HG03460 (cell line): ENCODE measurements around the gene IGF2BP3.

Experiments used
- ATAC-seq: cut with Tn5 transposase; IDR thresholded peaks from one replicate; pipeline ENCODE4 v1.9.1; 2021; ENCODE audit not compliant: unreplicated experiment

Gene IGF2BP3

DNA sequence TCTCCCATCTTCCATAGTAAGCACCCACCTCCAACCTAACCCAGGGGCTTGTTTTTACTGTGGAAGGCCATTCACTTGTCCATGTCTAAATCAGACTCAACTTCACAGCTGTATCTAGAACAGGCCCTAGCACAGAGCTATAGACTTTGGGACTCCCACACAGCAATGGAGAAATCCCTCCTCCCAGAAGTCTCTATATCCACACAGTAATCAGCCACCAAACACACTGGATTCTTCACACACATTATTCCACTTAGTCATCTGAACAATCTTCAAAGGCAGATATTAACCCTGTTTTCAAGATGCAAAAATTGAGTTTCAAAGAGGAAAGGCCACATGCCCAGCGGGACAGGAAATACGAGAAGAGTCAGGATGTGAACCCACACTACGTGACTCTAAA, 89.3 kb downstream of the IGF2BP3 start:
- ATAC-seq: no peak

DNA sequence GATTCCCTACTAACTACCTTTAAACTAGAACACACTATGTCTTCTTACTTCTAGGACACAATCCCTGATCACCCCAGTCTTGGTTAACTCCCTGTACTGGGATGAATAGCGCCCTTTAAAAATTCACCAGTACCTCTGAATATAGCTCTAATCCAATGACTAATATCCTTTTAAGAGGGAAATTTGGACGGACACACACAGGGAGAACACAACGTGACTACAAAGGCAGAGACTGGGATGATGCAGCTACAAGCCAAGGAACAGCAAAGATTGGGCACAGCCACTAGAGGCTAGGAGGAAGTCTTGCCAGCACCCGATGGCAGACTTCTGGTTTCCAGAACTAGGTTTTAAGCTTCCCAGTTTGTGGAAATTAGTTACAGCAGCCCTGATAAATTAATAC, 89.7 kb downstream of the IGF2BP3 start:
- no peak for ATAC-seq

DNA sequence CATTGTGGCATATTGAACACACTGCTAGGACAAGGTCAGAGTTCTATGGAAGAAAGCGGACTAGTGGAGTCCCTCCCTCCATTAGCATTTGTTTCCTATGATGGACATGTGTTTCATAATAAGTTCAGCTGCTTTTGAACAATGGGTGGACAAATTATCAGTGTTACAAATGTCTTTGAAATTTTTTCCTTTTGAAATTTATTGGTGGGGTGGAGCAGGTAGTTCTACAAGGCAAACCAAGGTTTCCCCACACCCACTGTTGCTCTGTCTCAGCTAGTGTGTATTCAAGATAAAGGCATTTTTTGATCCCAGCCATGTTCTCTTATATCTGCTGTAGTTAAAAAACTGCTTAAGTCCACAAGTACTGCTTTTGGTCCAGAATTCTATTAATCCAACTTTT, 91.3 kb downstream of the IGF2BP3 start:
- no peak for ATAC-seq

DNA sequence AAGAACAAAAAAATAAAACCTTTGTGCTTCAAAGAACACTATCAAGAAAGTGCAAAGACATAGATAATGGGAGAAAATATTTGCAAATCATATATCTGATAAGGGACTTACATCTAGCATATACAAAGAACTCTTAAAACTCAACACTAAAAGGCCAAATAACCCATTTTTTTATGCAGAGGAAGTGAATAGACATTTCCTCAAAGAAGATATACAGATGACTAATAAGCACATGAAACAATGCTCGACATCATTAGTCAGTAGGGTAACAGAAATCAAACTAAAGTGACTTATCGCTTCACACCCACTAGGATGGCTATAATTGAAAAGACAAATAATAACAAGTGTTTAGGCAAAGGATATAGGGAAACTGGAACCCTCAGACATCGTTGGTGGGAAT, 93.2 kb downstream of the IGF2BP3 start:
- no peak for ATAC-seq

DNA sequence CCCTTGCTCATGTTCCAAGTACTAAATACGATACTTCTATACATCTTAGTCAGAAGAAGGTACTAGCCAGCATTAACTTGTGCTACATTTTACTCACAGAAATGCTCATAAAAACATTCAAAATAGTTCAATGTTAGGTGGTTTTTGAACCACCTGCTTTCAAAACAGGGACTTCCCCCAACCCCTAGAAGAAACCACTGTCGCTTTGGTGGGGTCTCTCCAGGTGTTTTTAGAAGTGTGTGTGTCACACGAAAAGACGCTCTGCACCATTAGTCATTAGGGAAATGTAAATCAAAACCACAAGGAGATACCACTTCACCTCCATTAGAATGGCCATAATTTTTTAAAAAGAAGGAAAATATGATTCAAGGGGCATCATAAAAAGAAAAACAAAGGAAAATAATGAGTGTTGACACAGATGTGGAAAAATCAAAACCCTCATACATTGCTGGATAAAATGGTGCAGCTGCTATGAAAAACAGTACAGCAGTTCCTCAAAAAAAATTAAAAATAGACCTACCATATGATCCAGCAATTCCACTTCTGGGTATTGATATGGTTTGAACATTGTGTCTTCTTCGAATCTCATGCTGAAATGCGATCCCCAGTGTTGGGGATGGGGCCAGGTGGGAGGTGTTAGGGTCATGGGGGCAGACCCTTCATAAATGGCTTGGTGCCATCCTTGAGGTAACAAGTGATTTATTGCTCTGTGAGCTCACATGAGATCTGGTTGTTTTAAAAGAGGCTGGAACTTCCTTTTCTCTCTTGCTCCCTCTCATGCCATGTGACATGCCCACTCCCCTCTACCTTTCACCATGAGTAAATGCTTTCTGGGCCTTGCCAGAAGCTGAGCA, 96.9 kb downstream of the IGF2BP3 start:
- peak; percentile 67 for ATAC-seq

DNA sequence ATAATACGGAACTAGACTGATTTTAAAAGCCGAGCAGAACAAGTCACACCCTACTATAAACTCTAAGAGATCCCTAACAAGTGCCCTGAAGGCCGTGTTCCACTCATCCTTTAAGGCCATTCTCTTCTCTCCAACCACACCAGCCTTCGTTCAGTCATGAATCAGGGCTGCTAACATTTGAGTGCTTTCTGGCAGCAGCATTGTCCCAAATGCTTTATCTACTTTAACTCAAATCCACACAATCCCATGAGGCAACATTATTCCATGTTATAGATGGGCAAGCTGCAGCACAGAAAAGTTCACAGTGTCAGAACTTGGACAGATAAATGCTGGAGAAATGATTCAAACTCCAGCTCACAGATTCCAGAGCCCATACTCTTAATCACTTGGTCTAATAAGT, 97.7 kb downstream of the IGF2BP3 start:
- no peak for ATAC-seq

DNA sequence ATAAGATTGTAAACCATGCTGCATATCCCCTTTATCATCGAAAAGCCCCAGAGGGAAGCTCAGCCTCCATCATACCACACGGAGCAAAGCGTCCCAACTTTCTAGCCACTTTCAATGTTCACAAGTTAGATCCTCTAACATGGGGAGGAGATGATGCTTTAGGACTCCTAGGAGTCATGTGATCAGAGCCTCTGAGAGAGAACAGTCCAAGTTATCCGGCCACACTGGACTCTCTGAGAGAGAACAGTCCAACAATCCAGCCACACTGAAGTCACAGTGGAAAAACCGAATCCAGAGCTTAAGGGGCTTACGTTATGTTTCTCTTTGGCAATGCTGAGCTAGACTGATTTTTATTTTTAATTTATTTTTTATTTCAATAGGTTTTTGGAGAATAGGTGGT, 98.6 kb downstream of the IGF2BP3 start:
- no peak for ATAC-seq

DNA sequence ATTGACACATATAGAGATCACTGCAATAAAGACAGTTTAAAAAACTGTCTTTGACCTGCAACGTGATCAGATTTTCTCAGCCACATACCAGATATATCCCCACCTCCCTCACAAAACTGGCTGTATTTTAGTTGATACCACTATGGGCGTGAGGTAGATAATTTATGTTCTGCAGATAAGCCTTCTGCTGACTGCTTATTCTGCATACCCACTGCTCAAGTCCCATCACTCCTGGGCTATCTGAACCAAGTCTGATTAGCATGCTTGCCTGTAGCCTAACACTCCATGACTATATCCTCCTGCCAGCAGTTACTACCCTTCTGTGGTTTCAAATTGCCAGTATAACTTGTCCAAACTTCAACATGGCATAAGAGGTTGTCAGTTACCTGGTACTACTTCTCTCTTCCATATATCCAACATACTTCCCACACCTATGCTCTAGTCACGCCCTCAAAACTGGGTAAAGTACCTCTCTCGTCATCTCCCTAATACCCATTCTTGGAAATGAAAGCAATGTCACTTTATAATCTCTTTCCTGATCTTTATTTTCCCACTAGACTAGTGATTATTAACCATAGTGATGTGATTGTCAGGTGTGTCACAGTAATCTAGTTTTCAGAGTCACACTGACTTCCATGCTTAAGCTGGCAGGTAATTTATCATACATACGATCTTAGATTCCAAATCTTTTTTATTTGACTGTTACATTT, 100.4 kb downstream of the IGF2BP3 start:
- no peak for ATAC-seq

DNA sequence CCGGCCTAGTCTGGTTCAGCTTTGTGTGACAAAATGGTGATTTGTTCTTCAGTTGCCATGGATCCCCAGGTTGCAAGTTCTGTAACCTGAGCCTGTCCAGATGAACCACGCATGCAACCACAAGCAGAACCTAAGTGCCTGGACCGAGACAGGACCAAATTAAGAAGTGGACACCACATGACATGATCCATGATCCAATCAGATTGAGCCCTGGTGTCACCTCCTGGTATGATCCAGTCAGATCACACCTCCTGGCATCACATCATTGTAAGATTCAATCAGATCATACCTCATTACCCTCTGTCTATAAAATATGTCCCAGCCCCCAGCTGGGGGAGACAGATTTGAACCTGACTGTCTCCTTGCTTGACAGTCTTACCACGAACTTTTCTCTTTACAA, 101.2 kb downstream of the IGF2BP3 start:
- no peak for ATAC-seq

DNA sequence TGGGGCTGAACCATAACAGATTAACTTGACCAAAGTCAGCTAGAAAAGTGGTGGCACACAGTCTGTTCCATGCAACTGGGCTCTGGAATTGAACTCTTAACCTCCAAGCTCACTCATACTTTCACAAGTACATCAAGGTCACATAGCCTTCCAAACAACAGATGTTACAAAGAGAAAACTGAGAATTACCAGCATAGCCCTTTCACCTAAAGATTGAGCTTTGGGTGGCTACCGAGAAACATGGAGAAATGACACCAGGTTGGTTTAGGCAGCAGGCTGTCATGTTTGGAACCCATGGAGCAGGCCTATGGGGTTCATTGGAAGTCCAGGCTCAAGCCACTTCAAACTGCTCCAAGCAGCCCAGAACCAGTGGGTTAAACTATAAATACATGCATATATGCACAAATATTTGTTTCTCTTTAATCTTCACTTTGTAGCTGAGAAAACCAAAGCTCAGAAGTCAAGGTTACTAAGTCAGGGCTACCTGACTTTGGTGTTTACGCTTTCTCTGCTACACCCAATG, 112.1 kb downstream of the IGF2BP3 start:
- ATAC-seq: no peak

DNA sequence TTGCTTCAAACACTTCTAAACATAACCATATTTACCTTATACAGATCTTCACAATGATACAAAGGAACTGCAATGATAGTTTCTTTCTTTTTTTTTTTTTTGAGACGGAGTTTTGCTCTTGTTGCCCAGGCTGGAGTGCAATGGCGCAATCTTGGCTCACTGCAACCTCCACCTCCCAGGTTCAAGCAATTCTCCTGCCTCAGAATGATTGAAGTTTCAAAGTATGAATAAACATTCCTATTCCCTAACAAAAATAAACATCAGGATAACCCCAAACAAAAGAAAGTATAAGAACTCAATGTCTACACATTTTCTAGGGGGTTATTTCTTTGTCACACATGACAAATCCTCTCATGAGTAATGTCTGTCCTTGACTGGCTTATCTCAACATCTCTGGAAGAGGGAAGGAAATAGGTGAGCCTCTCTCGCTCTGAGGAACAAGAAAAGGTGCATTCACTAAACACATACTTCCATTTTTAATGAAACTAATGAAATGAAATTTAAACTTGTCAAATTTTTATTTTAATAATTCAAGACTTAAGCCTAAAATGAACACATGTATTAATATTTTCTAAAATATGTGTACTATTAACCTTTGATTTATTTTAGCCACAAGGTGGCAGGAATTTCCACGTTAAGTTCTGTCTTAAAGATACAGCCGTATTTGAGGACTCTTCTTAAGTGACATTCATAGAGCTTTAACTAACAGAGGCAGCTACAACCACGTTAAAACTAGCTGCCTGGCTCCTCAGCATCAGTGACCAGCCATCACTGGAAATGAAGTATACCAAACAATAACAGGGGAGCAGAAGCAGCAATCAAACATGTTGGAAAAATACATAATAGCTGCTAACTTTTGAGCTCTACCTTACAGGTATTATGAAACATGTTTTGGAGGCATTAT, 112.8 kb downstream of the IGF2BP3 start:
- peak; percentile 73 for ATAC-seq

DNA sequence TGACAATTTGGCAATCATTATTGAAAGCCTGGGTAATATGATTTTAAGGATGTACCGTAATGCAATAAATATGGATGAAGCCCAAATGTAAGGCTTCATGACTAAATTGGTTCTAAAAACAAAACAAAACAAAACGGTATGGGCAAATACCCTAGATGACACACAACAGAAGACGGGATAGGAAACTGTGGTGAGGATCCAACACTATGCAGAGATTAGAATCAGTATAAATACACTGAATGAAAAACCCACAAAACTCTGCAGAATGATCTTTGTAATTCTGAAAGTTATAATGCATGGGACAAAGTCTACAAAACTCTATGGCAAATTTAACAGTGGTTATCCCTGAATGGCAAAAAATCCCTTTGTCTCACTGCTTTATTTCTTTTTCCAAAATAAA, 113.6 kb downstream of the IGF2BP3 start:
- no peak for ATAC-seq

DNA sequence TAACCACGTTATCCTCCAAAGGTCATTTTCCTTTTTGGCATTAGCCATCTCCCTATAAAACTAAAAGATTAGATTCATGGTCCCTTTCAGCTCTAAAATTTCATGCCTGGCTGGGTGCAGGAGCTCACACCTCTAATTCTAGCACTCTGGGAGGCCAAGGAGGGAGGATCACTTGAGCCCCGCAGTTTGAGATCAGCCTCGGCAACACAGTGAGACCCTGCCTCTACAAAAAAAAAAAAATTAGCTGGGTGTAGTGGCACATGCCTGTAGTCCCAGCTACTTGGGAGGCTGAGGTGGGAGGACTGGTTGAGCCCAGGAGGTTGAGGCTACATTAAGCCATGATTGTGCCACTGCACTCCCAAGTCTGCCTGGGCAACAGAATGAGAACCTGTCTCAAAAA, 114.1 kb downstream of the IGF2BP3 start:
- ATAC-seq: no peak

DNA sequence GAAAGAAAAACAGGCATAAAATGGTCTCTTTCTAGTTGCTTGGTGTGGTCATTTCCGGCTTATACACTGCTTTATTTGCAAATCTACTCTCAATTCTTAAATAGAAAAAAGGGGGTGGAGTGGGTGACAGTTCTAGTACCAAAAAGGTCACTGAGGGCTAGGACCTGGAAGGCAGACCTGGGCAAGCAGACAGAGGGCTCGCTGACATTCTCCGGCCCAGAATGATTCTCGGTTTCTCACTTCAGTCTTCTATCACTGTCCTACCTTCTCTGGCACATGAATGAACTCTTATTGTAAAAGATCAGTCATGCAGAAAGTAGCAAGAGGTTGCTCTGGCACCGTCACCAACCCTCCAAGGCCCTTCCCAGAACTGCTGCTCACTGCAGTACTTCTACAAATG, 117.1 kb downstream of the IGF2BP3 start:
- no peak for ATAC-seq

DNA sequence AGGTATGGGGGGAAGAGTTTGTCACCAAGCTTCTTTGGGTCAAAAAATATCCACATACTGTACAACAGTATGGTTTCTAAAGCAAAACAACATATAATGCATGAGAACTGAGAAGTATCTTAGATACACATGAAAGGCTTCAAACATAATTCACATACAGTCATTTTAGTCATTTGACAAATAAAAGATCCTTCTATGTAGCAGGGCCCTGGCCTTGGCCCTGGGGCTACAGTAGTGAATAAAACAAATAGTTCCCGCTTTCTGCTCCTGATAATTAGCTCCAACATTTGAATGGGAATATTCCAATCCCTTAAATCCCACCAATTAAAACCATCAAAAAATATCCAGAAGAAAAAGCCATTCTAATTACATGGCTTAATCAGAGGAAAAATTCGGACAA, 119.8 kb downstream of the IGF2BP3 start:
- ATAC-seq: no peak

DNA sequence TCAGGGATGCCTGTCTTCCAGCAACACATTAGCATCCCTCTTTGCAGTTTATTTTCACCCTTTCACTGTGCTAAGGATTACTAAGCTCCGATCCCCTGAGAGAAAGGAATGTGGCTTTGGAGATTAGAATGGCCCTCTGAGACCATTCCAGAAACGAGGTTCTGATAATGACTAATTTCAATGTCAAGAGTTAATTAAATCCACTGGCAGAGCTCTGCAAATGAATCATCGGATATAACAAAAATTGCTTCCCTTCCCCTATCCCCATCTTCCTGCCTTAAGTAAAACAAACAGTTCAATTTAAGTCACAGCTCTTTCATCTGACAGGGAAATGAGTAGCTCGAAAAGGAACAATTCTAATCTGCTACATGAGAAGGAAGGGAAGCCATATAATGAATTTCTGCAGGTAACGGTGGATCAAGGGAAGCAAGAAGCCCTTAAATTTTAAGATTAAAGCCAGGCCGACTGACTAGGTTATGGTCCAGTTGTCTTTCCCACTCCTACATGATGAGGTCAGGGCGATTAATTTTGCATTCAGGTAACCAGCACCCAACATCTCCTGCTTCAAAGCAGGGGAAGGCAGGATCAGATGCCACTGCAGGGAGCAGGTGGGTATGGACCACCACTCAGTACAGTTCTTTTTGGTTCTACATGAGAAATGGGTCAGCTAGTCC, 120.7 kb downstream of the IGF2BP3 start:
- no peak for ATAC-seq

DNA sequence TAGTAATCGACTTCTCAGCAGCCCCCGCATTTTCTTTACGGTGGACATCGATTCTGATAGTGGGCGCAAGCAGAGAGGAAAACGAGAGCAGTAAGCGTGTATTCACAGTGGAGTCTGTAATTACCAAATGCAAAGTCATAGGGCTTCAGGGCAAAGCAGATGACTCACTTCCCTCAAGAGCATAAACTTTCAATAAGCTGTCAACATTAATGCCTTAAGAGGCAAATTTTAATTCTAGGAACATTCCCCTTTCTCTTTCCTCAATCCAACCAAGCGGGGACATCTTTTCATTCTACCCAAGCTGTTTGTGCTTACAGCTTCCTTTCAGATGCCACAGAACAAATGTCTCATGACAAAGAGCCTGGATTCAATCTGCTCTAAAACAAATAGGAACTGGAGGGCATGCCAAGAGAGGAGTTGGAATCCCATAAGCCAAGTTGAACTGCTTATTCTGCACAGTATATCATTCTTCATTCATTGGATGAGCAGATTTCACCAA, 122.6 kb downstream of the IGF2BP3 start:
- no peak for ATAC-seq

DNA sequence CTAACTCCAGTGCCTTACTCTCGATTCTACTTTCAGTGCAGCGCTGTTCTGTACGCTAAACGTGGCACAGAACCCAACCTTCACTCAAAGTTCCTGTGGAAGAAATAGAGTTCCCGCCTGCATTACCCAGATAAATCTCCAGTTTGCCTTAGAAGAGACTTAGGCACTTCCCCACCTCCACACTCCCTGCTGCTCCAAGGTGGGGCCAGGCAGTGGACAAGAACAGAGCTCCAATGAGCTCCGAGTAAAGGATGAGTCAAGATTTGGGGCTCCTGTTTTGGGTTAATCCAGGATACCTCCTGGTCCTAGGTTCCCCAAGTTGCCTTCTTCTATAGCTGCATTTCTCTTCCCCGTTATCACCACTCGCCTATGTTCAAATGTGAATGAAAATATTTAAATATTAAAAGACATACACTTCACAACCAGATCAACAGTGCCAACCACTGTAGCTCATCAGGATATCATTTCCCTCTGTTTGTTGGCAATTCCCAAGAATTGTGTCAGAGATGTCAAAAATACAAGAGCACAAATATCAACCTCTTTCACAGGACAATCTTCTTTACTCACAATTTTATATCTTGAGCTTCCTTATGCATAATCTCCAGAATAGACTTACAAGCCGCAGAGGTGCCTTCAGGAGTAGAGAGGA, 123.1 kb downstream of the IGF2BP3 start:
- no peak for ATAC-seq

DNA sequence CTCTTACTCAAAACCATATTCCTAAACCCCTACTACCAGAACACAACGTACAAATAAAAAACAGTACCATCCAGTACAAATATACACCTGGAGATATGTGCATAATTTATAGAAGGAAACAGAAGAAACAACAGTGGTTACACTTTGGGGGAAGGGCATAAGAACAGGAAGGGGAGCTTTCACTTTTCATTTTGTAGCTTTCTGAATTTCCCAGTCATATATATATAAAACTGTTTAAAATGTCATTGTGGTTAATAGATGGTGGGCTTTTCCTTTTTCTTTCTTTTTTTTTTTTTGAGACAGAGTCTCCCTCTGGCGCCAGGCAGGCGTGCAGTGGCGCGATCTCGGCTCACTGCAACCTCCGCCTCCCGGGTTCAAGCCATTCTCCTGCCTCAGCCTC, 124.0 kb downstream of the IGF2BP3 start:
- no peak for ATAC-seq

DNA sequence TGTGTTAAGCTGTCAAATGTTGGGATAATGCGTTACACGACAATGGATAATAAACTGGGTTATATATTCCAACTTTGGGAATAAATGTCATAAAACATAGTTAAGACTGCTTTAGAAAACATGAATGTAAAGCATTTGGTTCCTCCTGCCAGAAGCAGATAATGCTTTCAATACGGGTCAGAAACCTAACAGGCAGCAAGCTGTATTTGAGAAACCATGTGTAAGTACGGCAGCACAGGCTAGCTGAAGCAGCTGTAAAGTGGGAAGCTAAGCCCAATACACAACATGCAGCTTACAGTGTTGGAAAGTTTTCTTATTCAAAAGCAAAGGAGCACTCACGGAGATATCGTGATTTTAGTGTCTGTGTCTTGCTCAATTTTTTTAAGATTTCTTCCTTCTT, 124.7 kb downstream of the IGF2BP3 start:
- ATAC-seq: no peak
